T-helper 1 cell treated with Interleukin-12 subunit alpha and Interleukin-12 subunit beta and Interleukin-4 antibody, amounts not matched to agents 30 μg/mL and 1 μg/mL, for 36 hours (primary cell): ENCODE results near the gene GALNT17.
"Not testable (repeated sequence)": the region's sequence is repeated elsewhere in the genome, so short reads cannot be mapped to it uniquely, and the experiment has no call there.

Source experiments
- H3K27ac Mint-ChIP-seq: one replicate; pipeline ENCODE4 v1.8.0; 2021; ENCODE audit warnings: mild to moderate bottlenecking, mixed read lengths
- H3K27me3 Mint-ChIP-seq: one replicate; pipeline ENCODE4 v1.8.0; 2021; ENCODE audit warnings: low read depth, mixed read lengths
- H3K36me3 Mint-ChIP-seq: one replicate; pipeline ENCODE4 v1.8.0; 2021; ENCODE audit warnings: low read depth, mixed read lengths
- H3K4me1 Mint-ChIP-seq: one replicate; pipeline ENCODE4 v1.8.0; 2021; ENCODE audit warnings: low read depth, mixed read lengths
- H3K4me3 Mint-ChIP-seq: one replicate; pipeline ENCODE4 v1.8.0; 2021; ENCODE audit warnings: mild to moderate bottlenecking, moderate library complexity, mixed read lengths
- H3K9me3 Mint-ChIP-seq: one replicate; pipeline ENCODE4 v1.8.0; 2021; ENCODE audit warnings: mixed read lengths

GALNT17 gene

GRCh38 chr7:71604818-71605414, 473.0 kb downstream of the GALNT17 start:
- no peaks in the 10 kb centered on the region for H3K4me1 Mint-ChIP-seq

DNA sequence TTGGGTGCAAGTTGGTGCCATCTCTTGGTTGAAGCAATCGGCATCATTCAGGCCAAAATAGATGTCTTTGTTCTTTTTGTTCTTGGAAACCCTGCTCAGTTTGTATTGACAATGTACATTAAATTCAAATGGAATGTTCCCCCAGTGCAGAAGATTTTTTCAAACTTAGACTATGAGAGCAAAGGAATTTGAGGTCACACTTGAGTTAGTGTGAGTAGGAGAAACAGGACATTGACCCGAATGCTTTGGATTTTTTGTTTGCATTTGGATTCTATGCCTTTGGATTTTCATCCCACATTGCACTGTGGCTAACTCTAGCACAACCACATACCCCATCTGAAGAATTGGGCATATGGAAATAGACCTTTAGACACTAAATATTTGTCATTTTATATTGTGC, 480.0 kb downstream of the GALNT17 start:
- no peaks in the 10 kb centered on the region for H3K27me3 Mint-ChIP-seq
- no peak overlapping the region for H3K4me3 Mint-ChIP-seq

More at GRCh38 chr7:71604818-71605414, 473.0 kb downstream of the GALNT17 start:
- Mint-ChIP-seq H3K27ac (no peak overlapping the region), H3K36me3 (no peaks in the 10 kb centered on the region), H3K27me3 (no peaks in the 10 kb centered on the region), H3K9me3 (peaks cover 38% of the 10 kb centered on the region), H3K4me3 (no peak overlapping the region)

GRCh38 chr7:71612911-71613310, 481.0 kb downstream of the GALNT17 start:
- Mint-ChIP-seq H3K27ac (no peak overlapping the region), H3K27me3 (no peaks in the 10 kb centered on the region), H3K4me3 (no peak overlapping the region), H3K36me3 (no peaks in the 10 kb centered on the region), H3K4me1 (no peaks in the 10 kb centered on the region), H3K9me3 (peaks cover 20% of the 10 kb centered on the region)

More for the DNA sequence above, 480.0 kb downstream of the GALNT17 start:
- no peak overlapping the region for H3K27ac Mint-ChIP-seq
- H3K4me1 Mint-ChIP-seq, result no peaks in the 10 kb centered on the region
- H3K9me3 Mint-ChIP-seq, result peaks cover 28% of the 10 kb centered on the region
- H3K36me3 Mint-ChIP-seq, result no peaks in the 10 kb centered on the region

- Mint-ChIP-seq H3K4me3 (no peak overlapping the region), H3K4me1 (no peaks in the 10 kb centered on the region), H3K36me3 (no peaks in the 10 kb centered on the region), H3K9me3 (peaks cover 20% of the 10 kb centered on the region), H3K27ac (no peak overlapping the region), H3K27me3 (no peaks in the 10 kb centered on the region)
These were observed 481.4 kb downstream of the GALNT17 start for GRCh38 chr7:71613313-71613712.

- H3K4me3 Mint-ChIP-seq, result no peak overlapping the region
- H3K36me3 Mint-ChIP-seq, result no peaks in the 10 kb centered on the region
- H3K4me1 Mint-ChIP-seq, result no peaks in the 10 kb centered on the region
- H3K27ac Mint-ChIP-seq, result no peak overlapping the region
- peaks cover 16% of the 10 kb centered on the region for H3K9me3 Mint-ChIP-seq
- H3K27me3 Mint-ChIP-seq, result no peaks in the 10 kb centered on the region
These were observed 483.1 kb downstream of the GALNT17 start for GRCh38 chr7:71615017-71615416.

GRCh38 chr7:71616217-71616616, 484.3 kb downstream of the GALNT17 start:
- H3K9me3 Mint-ChIP-seq, result peaks cover 18% of the 10 kb centered on the region
- no peaks in the 10 kb centered on the region for H3K36me3 Mint-ChIP-seq
- no peak overlapping the region for H3K4me3 Mint-ChIP-seq
- H3K27me3 Mint-ChIP-seq, result no peaks in the 10 kb centered on the region
- no peaks in the 10 kb centered on the region for H3K4me1 Mint-ChIP-seq
- H3K27ac Mint-ChIP-seq, result no peak overlapping the region

- H3K4me1 Mint-ChIP-seq, result no peaks in the 10 kb centered on the region
- no peak overlapping the region for H3K27ac Mint-ChIP-seq
- no peak overlapping the region for H3K4me3 Mint-ChIP-seq
- H3K36me3 Mint-ChIP-seq, result no peaks in the 10 kb centered on the region
- peaks cover 21% of the 10 kb centered on the region for H3K9me3 Mint-ChIP-seq
- no peaks in the 10 kb centered on the region for H3K27me3 Mint-ChIP-seq
These were observed 486.3 kb downstream of the GALNT17 start for GRCh38 chr7:71618278-71618677.

DNA sequence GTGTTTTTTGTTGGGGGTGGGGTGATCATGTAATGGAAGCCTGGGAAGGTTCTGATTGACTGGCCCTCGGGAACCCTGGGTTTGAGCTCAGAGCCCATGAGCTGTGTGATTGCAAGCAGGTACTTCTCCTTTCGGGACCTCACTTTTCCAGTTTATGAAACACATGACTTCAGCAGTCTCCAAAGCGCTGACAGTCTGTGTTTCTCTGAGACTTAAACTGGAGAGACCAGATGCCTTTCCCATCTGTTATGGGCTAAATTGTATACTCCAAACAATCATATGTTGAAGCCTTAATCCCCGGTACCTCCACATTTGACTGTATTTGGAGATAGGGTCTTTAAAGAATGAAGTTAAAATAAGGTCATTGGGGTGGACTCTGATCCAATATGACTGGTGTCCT, 493.6 kb downstream of the GALNT17 start:
- H3K36me3 Mint-ChIP-seq, result no peaks in the 10 kb centered on the region
- H3K27me3 Mint-ChIP-seq, result no peaks in the 10 kb centered on the region
- no peaks in the 10 kb centered on the region for H3K4me1 Mint-ChIP-seq
- H3K27ac Mint-ChIP-seq, result no peak overlapping the region
- no peak overlapping the region for H3K4me3 Mint-ChIP-seq
- peaks cover 32% of the 10 kb centered on the region for H3K9me3 Mint-ChIP-seq

- Mint-ChIP-seq H3K36me3 (no peaks in the 10 kb centered on the region), H3K9me3 (peaks cover 30% of the 10 kb centered on the region), H3K27ac (no peak overlapping the region), H3K4me3 (no peak overlapping the region), H3K4me1 (no peaks in the 10 kb centered on the region), H3K27me3 (no peaks in the 10 kb centered on the region)
These were observed 494.3 kb downstream of the GALNT17 start for GRCh38 chr7:71626206-71626605.

GRCh38 chr7:71627651-71628050, 495.7 kb downstream of the GALNT17 start:
- Mint-ChIP-seq H3K27ac (no peak overlapping the region), H3K4me1 (no peaks in the 10 kb centered on the region), H3K27me3 (no peaks in the 10 kb centered on the region), H3K9me3 (peaks cover 26% of the 10 kb centered on the region), H3K4me3 (no peak overlapping the region), H3K36me3 (no peaks in the 10 kb centered on the region)

DNA sequence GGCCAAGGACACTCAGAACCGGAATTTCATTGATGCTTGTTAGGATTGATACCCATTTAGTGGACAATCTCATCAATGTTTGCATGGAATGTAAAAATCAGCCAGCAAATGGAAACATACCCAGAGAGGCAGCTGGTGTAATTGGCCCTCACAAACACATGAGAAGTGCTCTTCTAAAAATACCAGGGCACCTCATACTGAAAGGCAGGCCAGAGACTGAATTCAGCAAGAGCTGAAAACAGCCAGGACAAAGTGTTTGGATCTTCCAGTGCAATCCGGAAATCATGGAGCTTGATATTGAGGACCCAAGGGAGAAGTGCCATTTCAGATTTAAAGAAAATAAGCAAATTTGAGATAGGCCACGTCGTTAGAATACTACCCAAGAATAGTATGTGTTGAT, 498.6 kb downstream of the GALNT17 start:
- no peaks in the 10 kb centered on the region for H3K27me3 Mint-ChIP-seq
- H3K9me3 Mint-ChIP-seq, result peaks cover 23% of the 10 kb centered on the region
- H3K4me1 Mint-ChIP-seq, result no peaks in the 10 kb centered on the region
- H3K27ac Mint-ChIP-seq, result no peak overlapping the region
- H3K36me3 Mint-ChIP-seq, result no peaks in the 10 kb centered on the region
- H3K4me3 Mint-ChIP-seq, result no peak overlapping the region

DNA sequence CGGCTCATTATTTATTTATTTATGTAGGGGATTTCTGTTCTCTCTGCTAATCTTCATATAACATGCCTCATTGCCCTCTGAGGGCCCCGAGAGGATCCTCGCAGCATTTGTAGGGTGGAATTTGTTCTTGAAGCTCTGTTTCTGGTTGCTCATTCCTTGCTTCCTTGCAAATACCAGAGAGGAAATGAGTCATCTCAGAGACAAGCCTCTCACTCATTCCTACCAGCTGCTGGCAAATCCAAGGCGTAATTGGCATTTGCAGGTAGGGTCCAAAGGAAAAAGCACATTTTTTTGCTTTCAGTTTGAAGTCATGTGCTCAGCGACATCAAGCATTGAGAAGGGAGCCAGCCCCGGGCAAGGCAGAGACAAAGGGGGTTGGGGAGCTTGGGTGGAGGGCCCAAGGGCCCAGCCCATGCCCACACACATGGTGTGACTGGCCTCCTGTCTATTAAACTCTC, 501.6 kb downstream of the GALNT17 start:
- no peaks in the 10 kb centered on the region for H3K4me1 Mint-ChIP-seq
- no peak overlapping the region for H3K27ac Mint-ChIP-seq
- H3K4me3 Mint-ChIP-seq, result no peak overlapping the region
- H3K36me3 Mint-ChIP-seq, result no peaks in the 10 kb centered on the region
- no peaks in the 10 kb centered on the region for H3K27me3 Mint-ChIP-seq
- peaks cover 33% of the 10 kb centered on the region for H3K9me3 Mint-ChIP-seq

DNA sequence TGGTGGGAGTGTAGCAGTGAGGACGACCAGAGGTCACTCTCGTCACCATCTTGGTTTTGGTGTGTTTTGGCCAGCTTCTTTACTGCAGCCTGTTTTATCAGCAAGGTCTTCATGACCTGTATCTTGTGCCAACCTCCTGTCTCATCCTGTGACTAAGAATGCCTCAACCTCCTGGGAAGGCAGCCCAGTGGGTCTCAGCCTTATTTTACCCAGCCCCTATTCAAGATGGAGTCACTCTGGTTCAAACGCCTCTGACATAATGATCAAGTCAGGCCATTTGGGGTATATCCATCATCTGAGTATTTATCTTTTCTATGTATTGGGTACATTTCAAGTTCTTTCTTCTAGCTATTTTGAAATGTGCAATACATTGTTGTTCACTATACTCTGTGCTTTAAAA, 503.9 kb downstream of the GALNT17 start:
- peaks cover 33% of the 10 kb centered on the region for H3K9me3 Mint-ChIP-seq
- not testable (repeated sequence) for H3K27ac Mint-ChIP-seq, H3K36me3 Mint-ChIP-seq, H3K4me1 Mint-ChIP-seq, H3K27me3 Mint-ChIP-seq, H3K4me3 Mint-ChIP-seq

DNA sequence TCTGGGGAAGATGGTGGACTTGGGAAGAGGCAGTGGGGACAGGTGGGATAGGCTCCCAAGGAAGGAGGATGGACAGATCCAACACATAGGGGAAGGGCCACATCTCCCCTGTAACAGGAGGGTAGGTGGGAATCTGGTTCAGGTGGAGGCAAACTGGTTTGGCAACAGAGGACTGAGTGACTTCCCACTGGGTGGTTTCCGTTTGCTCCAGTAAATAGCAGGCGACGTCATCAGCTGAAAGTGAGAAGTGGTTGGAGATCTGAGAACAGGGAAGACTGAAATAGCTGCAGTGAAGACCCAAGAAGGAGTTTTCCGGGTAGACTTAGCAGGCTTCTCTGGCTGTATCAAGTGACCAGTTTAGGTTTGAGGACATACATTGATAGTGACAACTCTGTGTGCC, 504.4 kb downstream of the GALNT17 start:
- no peak overlapping the region for H3K4me3 Mint-ChIP-seq
- no peak overlapping the region for H3K27ac Mint-ChIP-seq

GRCh38 chr7:71637578-71637977, 505.6 kb downstream of the GALNT17 start:
- no peaks in the 10 kb centered on the region for H3K27me3 Mint-ChIP-seq
- no peaks in the 10 kb centered on the region for H3K36me3 Mint-ChIP-seq
- H3K9me3 Mint-ChIP-seq, result peaks cover 28% of the 10 kb centered on the region
- H3K27ac Mint-ChIP-seq, result no peak overlapping the region
- H3K4me3 Mint-ChIP-seq, result no peak overlapping the region
- no peaks in the 10 kb centered on the region for H3K4me1 Mint-ChIP-seq

More for the DNA sequence above, 504.4 kb downstream of the GALNT17 start:
- Mint-ChIP-seq H3K36me3 (no peaks in the 10 kb centered on the region), H3K4me1 (no peaks in the 10 kb centered on the region), H3K9me3 (peaks cover 31% of the 10 kb centered on the region), H3K27me3 (no peaks in the 10 kb centered on the region)

- Mint-ChIP-seq H3K27me3 (no peaks in the 10 kb centered on the region), H3K27ac (no peak overlapping the region), H3K4me3 (no peak overlapping the region), H3K9me3 (peaks cover 28% of the 10 kb centered on the region), H3K36me3 (no peaks in the 10 kb centered on the region), H3K4me1 (no peaks in the 10 kb centered on the region)
These were observed 506.2 kb downstream of the GALNT17 start for GRCh38 chr7:71638108-71638507.
